ENCODE data around the gene ZFHX3.

Gene ZFHX3

GRCh38 chr16:72840631-72841381, 207.1 kb downstream of the ZFHX3 start:
- DNase-seq, result no peak

GRCh38 chr16:72838951-72839350, 209.0 kb downstream of the ZFHX3 start:
- no peak for DNase-seq

- DNase-seq, result no peak
Observed at GRCh38 chr16:72838586-72838910, 209.4 kb downstream of the ZFHX3 start.

- no peak for DNase-seq
Observed at GRCh38 chr16:72837846-72838585, 209.9 kb downstream of the ZFHX3 start.

- DNase-seq, result no peak
Observed at GRCh38 chr16:72836985-72837384, 210.9 kb downstream of the ZFHX3 start.

- DNase-seq, result no peak
Observed at GRCh38 chr16:72836181-72836580, 211.7 kb downstream of the ZFHX3 start.

GRCh38 chr16:72835086-72835485, 212.8 kb downstream of the ZFHX3 start:
- no peak for DNase-seq

- no peak for DNase-seq
Observed at GRCh38 chr16:72834499-72834898, 213.4 kb downstream of the ZFHX3 start.

GRCh38 chr16:72833969-72834368, 214.0 kb downstream of the ZFHX3 start:
- no peak for DNase-seq

- no peak for DNase-seq
Observed at GRCh38 chr16:72833482-72833881, 214.4 kb downstream of the ZFHX3 start.

GRCh38 chr16:72832621-72833248, 215.2 kb downstream of the ZFHX3 start:
- peak; percentile 69 for DNase-seq

- no peak for DNase-seq
Observed at GRCh38 chr16:72829846-72830775, 217.8 kb downstream of the ZFHX3 start.

- DNase-seq, result no peak
Observed at GRCh38 chr16:72827866-72828265, 220.1 kb downstream of the ZFHX3 start.

- DNase-seq, result no peak
Observed at GRCh38 chr16:72825912-72826621, 221.9 kb downstream of the ZFHX3 start.

GRCh38 chr16:72824761-72825160, 223.2 kb downstream of the ZFHX3 start:
- DNase-seq, result no peak

- no peak for DNase-seq
Observed at GRCh38 chr16:72824027-72824426, 223.9 kb downstream of the ZFHX3 start.

GRCh38 chr16:72821185-72821950, 226.6 kb downstream of the ZFHX3 start:
- DNase-seq, result no peak

GRCh38 chr16:72819345-72819744, 228.6 kb downstream of the ZFHX3 start:
- no peak for DNase-seq

GRCh38 chr16:72818236-72818845, 229.6 kb downstream of the ZFHX3 start:
- DNase-seq, result no peak

GRCh38 chr16:72815348-72816318, 232.3 kb downstream of the ZFHX3 start:
- no peak for DNase-seq
